Keratinocyte (primary cell): ENCODE results near the gene TBC1D7.

Source experiments
- EZH2 ChIP-seq: IDR thresholded peaks from one replicate; pipeline ENCODE4 v1.6.1; 2012; ENCODE audit warnings: inconsistent platforms, mild to moderate bottlenecking, low read length, moderate library complexity
- TF ChIP-seq, protein P1 (sequence below), 3 experiments: IDR thresholded peaks in 1 of 3; conservative IDR thresholded peaks in 1 of 3; optimal IDR thresholded peaks in 1 of 3; 2 replicates in 2 of 3; 3 replicates in 1 of 3; pipeline versions ENCODE3 to v1.5.1; 2011; ENCODE audit warnings: low read length in 3 of 3, mild to moderate bottlenecking in 3 of 3, moderate library complexity in 2 of 3, control low read depth in 1 of 3, inconsistent platforms in 1 of 3; ENCODE audit not compliant: insufficient read depth in 2 of 3; ENCODE audit errors: extremely low read depth in 1 of 3

DNA sequence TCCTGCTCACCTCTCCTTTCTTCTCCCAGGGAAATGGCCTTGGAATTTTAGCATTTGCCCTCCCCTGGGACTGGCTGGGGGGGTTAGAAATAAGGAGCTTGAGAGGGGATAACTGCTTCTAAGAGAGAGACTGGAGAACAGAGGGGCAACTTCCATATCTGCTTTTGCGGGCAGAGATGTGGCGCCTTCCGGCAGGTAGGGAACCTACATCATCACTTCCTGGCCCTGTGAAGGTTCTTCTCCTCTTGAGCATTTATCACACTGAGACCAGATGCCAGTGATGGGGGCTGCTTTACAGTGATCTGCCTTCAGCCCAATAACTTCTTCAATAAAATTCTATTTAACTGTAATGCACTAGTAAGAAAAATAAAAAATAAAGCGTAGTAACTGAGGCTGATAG, 48.1 kb downstream of the TBC1D7 start:
- TF ChIP-seq, protein P1, sequence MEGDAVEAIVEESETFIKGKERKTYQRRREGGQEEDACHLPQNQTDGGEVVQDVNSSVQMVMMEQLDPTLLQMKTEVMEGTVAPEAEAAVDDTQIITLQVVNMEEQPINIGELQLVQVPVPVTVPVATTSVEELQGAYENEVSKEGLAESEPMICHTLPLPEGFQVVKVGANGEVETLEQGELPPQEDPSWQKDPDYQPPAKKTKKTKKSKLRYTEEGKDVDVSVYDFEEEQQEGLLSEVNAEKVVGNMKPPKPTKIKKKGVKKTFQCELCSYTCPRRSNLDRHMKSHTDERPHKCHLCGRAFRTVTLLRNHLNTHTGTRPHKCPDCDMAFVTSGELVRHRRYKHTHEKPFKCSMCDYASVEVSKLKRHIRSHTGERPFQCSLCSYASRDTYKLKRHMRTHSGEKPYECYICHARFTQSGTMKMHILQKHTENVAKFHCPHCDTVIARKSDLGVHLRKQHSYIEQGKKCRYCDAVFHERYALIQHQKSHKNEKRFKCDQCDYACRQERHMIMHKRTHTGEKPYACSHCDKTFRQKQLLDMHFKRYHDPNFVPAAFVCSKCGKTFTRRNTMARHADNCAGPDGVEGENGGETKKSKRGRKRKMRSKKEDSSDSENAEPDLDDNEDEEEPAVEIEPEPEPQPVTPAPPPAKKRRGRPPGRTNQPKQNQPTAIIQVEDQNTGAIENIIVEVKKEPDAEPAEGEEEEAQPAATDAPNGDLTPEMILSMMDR (optimal IDR thresholded peaks at IDR 0.05 in 1 of 3, IDR thresholded peaks at IDR 0.05 in 1 of 3, conservative IDR thresholded peaks at IDR 0.05 in 1 of 3; ENCODE audit: extremely low read depth in 1 of 3, insufficient read depth in 2 of 3, low read length in 3 of 3), result no peak
- no peak for TF ChIP-seq EZH2
